Measurements from ENCODE around the gene PLA2G4F.

The PLA2G4F gene

GRCh38 chr15:42130246-42130986, 26.0 kb downstream of the PLA2G4F start:
- Histone ChIP-seq H3K4me1 (ENCODE audit: control insufficient read depth in 1 of 2, insufficient read depth in 1 of 2, low read depth in 1 of 2, low read length in 1 of 2) (no peaks in the 10 kb centered on the region), H3K36me3 (no peaks in the 10 kb centered on the region), H3K9me3 (no peaks in the 10 kb centered on the region), H3K27ac (no peak overlapping the region), H3K27me3 (no peaks in the 10 kb centered on the region), H3K4me3 (ENCODE audit: low read depth in 1 of 2, low read length in 1 of 2) (no peak overlapping the region)
- TF ChIP-seq CTCF (IDR thresholded peaks at IDR 0.05), result no peak

GRCh38 chr15:42129364-42129763, 27.1 kb downstream of the PLA2G4F start:
- H3K9me3 ChIP-seq, result no peaks in the 10 kb centered on the region
- no peaks in the 10 kb centered on the region for H3K4me1 ChIP-seq (ENCODE audit: control insufficient read depth in 1 of 2, insufficient read depth in 1 of 2, low read depth in 1 of 2, low read length in 1 of 2)
- no peak overlapping the region for H3K27ac ChIP-seq
- TF ChIP-seq CTCF (IDR thresholded peaks at IDR 0.05), result no peak
- no peak overlapping the region for H3K4me3 ChIP-seq (ENCODE audit: low read depth in 1 of 2, low read length in 1 of 2)
- H3K36me3 ChIP-seq, result no peaks in the 10 kb centered on the region
- H3K27me3 ChIP-seq, result no peaks in the 10 kb centered on the region

GRCh38 chr15:42128476-42128875, 28.0 kb downstream of the PLA2G4F start:
- Histone ChIP-seq H3K27ac (no peak overlapping the region), H3K27me3 (no peaks in the 10 kb centered on the region), H3K36me3 (no peaks in the 10 kb centered on the region), H3K9me3 (no peaks in the 10 kb centered on the region), H3K4me3 (ENCODE audit: low read depth in 1 of 2, low read length in 1 of 2) (no peak overlapping the region), H3K4me1 (ENCODE audit: control insufficient read depth in 1 of 2, insufficient read depth in 1 of 2, low read depth in 1 of 2, low read length in 1 of 2) (peaks cover under 1 to 1% of the 10 kb centered on the region in 2 experiments)
- TF ChIP-seq CTCF (IDR thresholded peaks at IDR 0.05), result no peak

GRCh38 chr15:42123546-42123945, 32.9 kb downstream of the PLA2G4F start:
- peaks cover 43 to 45% of the 10 kb centered on the region in 2 experiments for H3K4me1 ChIP-seq (ENCODE audit: control insufficient read depth in 1 of 2, insufficient read depth in 1 of 2, low read depth in 1 of 2, low read length in 1 of 2)
- no peaks in the 10 kb centered on the region for H3K27me3 ChIP-seq
- H3K4me3 ChIP-seq (ENCODE audit: low read depth in 1 of 2, low read length in 1 of 2), result no peak overlapping the region
- no peaks in the 10 kb centered on the region for H3K9me3 ChIP-seq
- H3K27ac ChIP-seq, result peak overlapping the region; percentile 35
- no peaks in the 10 kb centered on the region for H3K36me3 ChIP-seq
- no peak for TF ChIP-seq CTCF (IDR thresholded peaks at IDR 0.05)

- peak overlapping the region; percentile 59 for H3K27ac ChIP-seq
- no peaks in the 10 kb centered on the region for H3K27me3 ChIP-seq
- TF ChIP-seq CTCF (IDR thresholded peaks at IDR 0.05), result no peak
- H3K9me3 ChIP-seq, result no peaks in the 10 kb centered on the region
- peaks cover 43 to 45% of the 10 kb centered on the region in 2 experiments for H3K4me1 ChIP-seq (ENCODE audit: control insufficient read depth in 1 of 2, insufficient read depth in 1 of 2, low read depth in 1 of 2, low read length in 1 of 2)
- H3K36me3 ChIP-seq, result no peaks in the 10 kb centered on the region
- H3K4me3 ChIP-seq (ENCODE audit: low read depth in 1 of 2, low read length in 1 of 2), result no peak overlapping the region
Measured at GRCh38 chr15:42121682-42122081, 34.8 kb downstream of the PLA2G4F start.
